Measurements from ENCODE around the gene TNC.

The TNC gene

DNA sequence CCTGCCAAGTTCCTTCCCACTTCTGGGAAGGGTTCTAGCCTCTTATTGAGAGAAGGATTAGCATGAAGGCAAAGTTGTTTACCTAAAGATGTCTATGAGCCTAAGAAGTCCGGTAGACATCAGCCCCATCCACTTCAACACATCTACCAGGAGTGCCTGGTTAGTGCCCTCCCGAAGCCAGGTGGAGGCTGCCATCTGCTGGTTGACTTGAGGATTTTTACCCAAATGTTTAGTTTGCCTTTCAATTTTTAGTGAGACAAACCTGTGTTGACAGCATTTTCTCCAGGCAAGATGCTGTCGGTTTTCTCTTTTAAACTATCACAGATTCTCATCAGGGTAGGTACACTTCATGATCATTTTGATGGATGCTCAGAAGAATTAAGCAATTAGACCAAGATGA lies 104.0 kb downstream of the TNC start:
- peak; percentile 78 for DNase-seq
- Histone ChIP-seq H2BK120ac (ENCODE audit: low read depth, low read length) (no peak overlapping the region), H3K14ac (ENCODE audit: low read length in 2 of 2) (no peak overlapping the region), H3K79me1 (replicated peaks; ENCODE audit: low read length, poor library complexity, severe bottlenecking) (no peaks in the 10 kb centered on the region), H4K91ac (ENCODE audit: low read length) (no peak overlapping the region), H3K27me3 (ENCODE audit: control insufficient read depth in 1 of 2, insufficient read depth in 1 of 2, low read length in 2 of 2) (peaks cover 0 to 24% of the 10 kb centered on the region in 2 experiments), H2BK12ac (ENCODE audit: low read length in 2 of 2) (no peak overlapping the region), H3K23ac (ENCODE audit: low read length in 2 of 2) (no peak overlapping the region), H3K4ac (ENCODE audit: low read depth in 1 of 2, low read length in 2 of 2) (no peak overlapping the region), H3K9ac (ENCODE audit: low read length) (no peak overlapping the region), H4K8ac (ENCODE audit: low read length) (no peak overlapping the region), H3K4me2 (ENCODE audit: low read length, poor library complexity, severe bottlenecking) (no peak overlapping the region), H3K4me3 (ENCODE audit: insufficient read depth in 1 of 2, low read depth in 1 of 2, low read length in 2 of 2) (no peak overlapping the region), H2AFZ (ENCODE audit: low read depth, low read length) (no peak overlapping the region), H3K4me1 (ENCODE audit: control insufficient read depth, insufficient read depth, low read depth, low read length) (peaks cover 12% of the 10 kb centered on the region), H2BK5ac (ENCODE audit: low read depth, low read length, poor library complexity, severe bottlenecking) (no peak overlapping the region), H2BK15ac (ENCODE audit: low read depth, poor library complexity, severe bottlenecking) (no peak overlapping the region), H3K9me3 (ENCODE audit: control insufficient read depth, low read length) (no peaks in the 10 kb centered on the region), H3K27ac (ENCODE audit: low read length, poor library complexity, severe bottlenecking) (no peak overlapping the region), H3K36me3 (ENCODE audit: control insufficient read depth in 1 of 2, insufficient read depth in 2 of 2, low read depth in 1 of 2, low read length in 2 of 2) (no peaks in the 10 kb centered on the region), H2AK5ac (ENCODE audit: low read length, severe bottlenecking) (no peak overlapping the region), H3K18ac (ENCODE audit: low read depth in 1 of 2, low read length in 2 of 2) (no peak overlapping the region)
- WGBS, result no CpG with 5 or more reads among the region's 3 CpGs

GRCh38 chr9:115012486-115012885 lies 105.5 kb downstream of the TNC start:
- H3K14ac ChIP-seq (ENCODE audit: low read length in 2 of 2), result no peak overlapping the region
- no peaks in the 10 kb centered on the region for H3K79me1 ChIP-seq (replicated peaks; ENCODE audit: low read length, poor library complexity, severe bottlenecking)
- 91% methylated on average over 1 of the region's 3 CpGs for WGBS

GRCh38 chr9:115010874-115011273 lies 107.1 kb downstream of the TNC start:
- H4K91ac ChIP-seq (ENCODE audit: low read length), result no peak overlapping the region
- H4K8ac ChIP-seq (ENCODE audit: low read length), result no peak overlapping the region
- H3K79me1 ChIP-seq (replicated peaks; ENCODE audit: low read length, poor library complexity, severe bottlenecking), result no peaks in the 10 kb centered on the region
- H3K27ac ChIP-seq (ENCODE audit: low read length, poor library complexity, severe bottlenecking), result no peak overlapping the region
- H3K23ac ChIP-seq (ENCODE audit: low read length in 2 of 2), result no peak overlapping the region
- peaks cover 0 to 24% of the 10 kb centered on the region in 2 experiments for H3K27me3 ChIP-seq (ENCODE audit: control insufficient read depth in 1 of 2, insufficient read depth in 1 of 2, low read length in 2 of 2)
- no peak overlapping the region for H2BK12ac ChIP-seq (ENCODE audit: low read length in 2 of 2)
- DNase-seq, result no peak
- H2AFZ ChIP-seq (ENCODE audit: low read depth, low read length), result no peak overlapping the region
- 41% methylated on average over 3 of the region's 3 CpGs for WGBS
- H3K14ac ChIP-seq (ENCODE audit: low read length in 2 of 2), result no peak overlapping the region
- no peak overlapping the region for H2AK5ac ChIP-seq (ENCODE audit: low read length, severe bottlenecking)
- H2BK15ac ChIP-seq (ENCODE audit: low read depth, poor library complexity, severe bottlenecking), result no peak overlapping the region
- H3K4me3 ChIP-seq (ENCODE audit: insufficient read depth in 1 of 2, low read depth in 1 of 2, low read length in 2 of 2), result no peak overlapping the region
- no peaks in the 10 kb centered on the region for H3K9me3 ChIP-seq (ENCODE audit: control insufficient read depth, low read length)
- H3K9ac ChIP-seq (ENCODE audit: low read length), result no peak overlapping the region
- H2BK120ac ChIP-seq (ENCODE audit: low read depth, low read length), result no peak overlapping the region
- no peak overlapping the region for H2BK5ac ChIP-seq (ENCODE audit: low read depth, low read length, poor library complexity, severe bottlenecking)
- no peak overlapping the region for H3K4ac ChIP-seq (ENCODE audit: low read depth in 1 of 2, low read length in 2 of 2)
- peaks cover 4% of the 10 kb centered on the region for H3K4me1 ChIP-seq (ENCODE audit: control insufficient read depth, insufficient read depth, low read depth, low read length)
- no peak overlapping the region for H3K18ac ChIP-seq (ENCODE audit: low read depth in 1 of 2, low read length in 2 of 2)
- H3K36me3 ChIP-seq (ENCODE audit: control insufficient read depth in 1 of 2, insufficient read depth in 2 of 2, low read depth in 1 of 2, low read length in 2 of 2), result no peaks in the 10 kb centered on the region
- no peak overlapping the region for H3K4me2 ChIP-seq (ENCODE audit: low read length, poor library complexity, severe bottlenecking)

More at GRCh38 chr9:115012486-115012885, 105.5 kb downstream of the TNC start:
- no peak for DNase-seq
- Histone ChIP-seq H3K4ac (ENCODE audit: low read depth in 1 of 2, low read length in 2 of 2) (no peak overlapping the region), H3K23ac (ENCODE audit: low read length in 2 of 2) (no peak overlapping the region), H3K36me3 (ENCODE audit: control insufficient read depth in 1 of 2, insufficient read depth in 2 of 2, low read depth in 1 of 2, low read length in 2 of 2) (no peaks in the 10 kb centered on the region), H3K4me3 (ENCODE audit: insufficient read depth in 1 of 2, low read depth in 1 of 2, low read length in 2 of 2) (no peak overlapping the region), H3K4me2 (ENCODE audit: low read length, poor library complexity, severe bottlenecking) (no peak overlapping the region), H4K8ac (ENCODE audit: low read length) (no peak overlapping the region), H4K91ac (ENCODE audit: low read length) (no peak overlapping the region), H3K9ac (ENCODE audit: low read length) (no peak overlapping the region), H3K9me3 (ENCODE audit: control insufficient read depth, low read length) (no peaks in the 10 kb centered on the region), H2BK12ac (ENCODE audit: low read length in 2 of 2) (no peak overlapping the region), H2AK5ac (ENCODE audit: low read length, severe bottlenecking) (no peak overlapping the region), H2BK5ac (ENCODE audit: low read depth, low read length, poor library complexity, severe bottlenecking) (no peak overlapping the region), H2AFZ (ENCODE audit: low read depth, low read length) (no peak overlapping the region), H3K4me1 (ENCODE audit: control insufficient read depth, insufficient read depth, low read depth, low read length) (peaks cover 7% of the 10 kb centered on the region), H3K18ac (ENCODE audit: low read depth in 1 of 2, low read length in 2 of 2) (no peak overlapping the region), H3K27me3 (ENCODE audit: control insufficient read depth in 1 of 2, insufficient read depth in 1 of 2, low read length in 2 of 2) (peaks cover 0 to 24% of the 10 kb centered on the region in 2 experiments), H2BK120ac (ENCODE audit: low read depth, low read length) (no peak overlapping the region), H2BK15ac (ENCODE audit: low read depth, poor library complexity, severe bottlenecking) (no peak overlapping the region), H3K27ac (ENCODE audit: low read length, poor library complexity, severe bottlenecking) (no peak overlapping the region)

- no peak overlapping the region for H3K4ac ChIP-seq (ENCODE audit: low read depth in 1 of 2, low read length in 2 of 2)
Observed at GRCh38 chr9:115008536-115009270, 109.3 kb downstream of the TNC start.

More at GRCh38 chr9:115008536-115009270, 109.3 kb downstream of the TNC start:
- 60% methylated on average over 4 of the region's 7 CpGs for WGBS
- no peaks in the 10 kb centered on the region for H3K79me1 ChIP-seq (replicated peaks; ENCODE audit: low read length, poor library complexity, severe bottlenecking)
- no peak overlapping the region for H3K9ac ChIP-seq (ENCODE audit: low read length)
- no peak overlapping the region for H2BK15ac ChIP-seq (ENCODE audit: low read depth, poor library complexity, severe bottlenecking)
- no peak overlapping the region for H4K91ac ChIP-seq (ENCODE audit: low read length)
- no peak overlapping the region for H2BK120ac ChIP-seq (ENCODE audit: low read depth, low read length)
- H3K27me3 ChIP-seq (ENCODE audit: control insufficient read depth in 1 of 2, insufficient read depth in 1 of 2, low read length in 2 of 2), result peaks cover 0 to 23% of the 10 kb centered on the region in 2 experiments
- H2AK5ac ChIP-seq (ENCODE audit: low read length, severe bottlenecking), result no peak overlapping the region
- H3K27ac ChIP-seq (ENCODE audit: low read length, poor library complexity, severe bottlenecking), result peak overlapping the region; percentile 41
- H2AFZ ChIP-seq (ENCODE audit: low read depth, low read length), result no peak overlapping the region
- no peak overlapping the region for H2BK5ac ChIP-seq (ENCODE audit: low read depth, low read length, poor library complexity, severe bottlenecking)
- H3K4me2 ChIP-seq (ENCODE audit: low read length, poor library complexity, severe bottlenecking), result no peak overlapping the region
- peak overlapping the region in 1 of 2 experiments; percentile 11 for H3K18ac ChIP-seq (ENCODE audit: low read depth in 1 of 2, low read length in 2 of 2)
- H3K4me3 ChIP-seq (ENCODE audit: insufficient read depth in 1 of 2, low read depth in 1 of 2, low read length in 2 of 2), result no peak overlapping the region
- peaks cover 4% of the 10 kb centered on the region for H3K4me1 ChIP-seq (ENCODE audit: control insufficient read depth, insufficient read depth, low read depth, low read length)
- peak; percentile 94 for DNase-seq
- H2BK12ac ChIP-seq (ENCODE audit: low read length in 2 of 2), result peak overlapping the region; percentile 1 to 6
- no peaks in the 10 kb centered on the region for H3K9me3 ChIP-seq (ENCODE audit: control insufficient read depth, low read length)
- no peak overlapping the region for H4K8ac ChIP-seq (ENCODE audit: low read length)
- H3K14ac ChIP-seq (ENCODE audit: low read length in 2 of 2), result no peak overlapping the region
- H3K23ac ChIP-seq (ENCODE audit: low read length in 2 of 2), result no peak overlapping the region
- no peaks in the 10 kb centered on the region for H3K36me3 ChIP-seq (ENCODE audit: control insufficient read depth in 1 of 2, insufficient read depth in 2 of 2, low read depth in 1 of 2, low read length in 2 of 2)
